ENCODE measurements around the gene MACROD2.

DNA sequence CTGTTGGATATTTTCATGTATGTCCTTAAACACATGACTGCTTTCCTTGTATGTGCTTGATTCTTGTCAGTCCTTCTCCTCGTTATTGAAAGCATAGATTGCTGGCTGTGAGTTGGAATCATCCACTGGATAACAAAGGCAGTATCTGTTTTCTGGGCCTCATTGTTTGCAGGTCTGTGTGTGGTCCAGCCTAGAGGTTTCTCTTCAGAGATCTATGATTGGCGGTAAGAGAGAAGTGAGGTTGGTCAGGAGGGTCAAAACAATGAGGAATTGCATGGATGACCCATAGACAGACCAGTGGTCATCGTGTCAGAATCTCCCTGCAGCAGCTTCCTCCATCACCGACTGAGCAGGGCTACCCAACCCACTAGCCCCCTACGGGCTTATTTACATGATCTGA is 1663.0 kb downstream of the MACROD2 start:
- no peak for TF ChIP-seq POLR2AphosphoS5 (IDR thresholded peaks at IDR 0.05)
- no peak for TF ChIP-seq CTCF (IDR thresholded peaks at IDR 0.05)
- TF ChIP-seq POLR2A (IDR thresholded peaks at IDR 0.05): no peak
